Spleen (tissue), 7 donors: ENCODE results near the gene BASP1.
"Not testable (repeated sequence)": the region's sequence is repeated elsewhere in the genome, so short reads cannot be mapped to it uniquely, and the experiment has no call there.

ENCODE experiments used
- CTCF ChIP-seq, 11 experiments: fragments of 200-600 bp in 7 of 11; fragments of 450-650 bp in 4 of 11; sonication (generic) in 4 of 11; IDR thresholded peaks in 8 of 11; conservative IDR thresholded peaks in 3 of 11; 1 replicate in 7 of 11; 2 replicates in 4 of 11; pipeline versions ENCODE4 v1.4.0 to v1.8.0; 2016 to 2021; ENCODE audit warnings: antibody characterized with exemption in 11 of 11, inconsistent platforms in 4 of 11, mild to moderate bottlenecking in 1 of 11
- POLR2A ChIP-seq, 3 donors: fragments of 450-650 bp; IDR thresholded peaks; one replicate each; pipeline ENCODE4 v1.5.1; 2017; ENCODE audit warnings: antibody characterized with exemption in 3 of 3, mild to moderate bottlenecking in 1 of 3
- POLR2AphosphoS5 ChIP-seq, 3 donors: sonication (generic); formaldehyde crosslinking; IDR thresholded peaks; one replicate each; pipeline ENCODE4 v1.5.1; 2017; ENCODE audit warnings: antibody characterized with exemption in 3 of 3
- donor health status: DM: no; HTN: no; CAD: no; lungs with moderate emphysema.
- donor health status: DM: no; HTN: no; CAD: no.
- donor health status: DM: no; HTN: no; CAD: no.

- not testable (repeated sequence) for TF ChIP-seq CTCF (IDR thresholded peaks at IDR 0.05 in 8 of 11, conservative IDR thresholded peaks at IDR 0.05 in 3 of 11); POLR2A (IDR thresholded peaks at IDR 0.05); POLR2AphosphoS5 (IDR thresholded peaks at IDR 0.05)
Measured at GRCh38 chr5:17310502-17310901, 93.1 kb downstream of the BASP1 start.
